HEK293 (cell line): ENCODE measurements around the gene EXOG.

Source experiments
- EGR2 ChIP-seq: fragments of 450-650 bp; formaldehyde crosslinking; IDR thresholded peaks from 2 replicates; pipeline ENCODE4 v1.5.1; 2016; ENCODE audit warnings: low read depth, missing biosample characterization, missing genetic modification characterization
- GLI4 ChIP-seq: fragments of 450-650 bp; formaldehyde crosslinking; IDR thresholded peaks from 2 replicates; pipeline ENCODE4 v1.5.1; 2016; ENCODE audit warnings: missing biosample characterization, missing genetic modification characterization
- IKZF3 ChIP-seq: fragments of 450-650 bp; IDR thresholded peaks from 2 replicates; pipeline ENCODE4 v1.5.0; 2018; ENCODE audit warnings: missing biosample characterization, mild to moderate bottlenecking, missing genetic modification characterization, moderate library complexity
- KLF8 ChIP-seq: fragments of 450-650 bp; formaldehyde crosslinking; IDR thresholded peaks from 2 replicates; pipeline ENCODE4 v1.5.1; 2016; ENCODE audit warnings: missing biosample characterization, missing genetic modification characterization
- KLF9 ChIP-seq: fragments of 450-650 bp; formaldehyde crosslinking; IDR thresholded peaks from 2 replicates; pipeline ENCODE4 v1.5.1; 2016; ENCODE audit warnings: missing biosample characterization, missing genetic modification characterization, low read depth
- PRDM10 ChIP-seq: fragments of 450-650 bp; formaldehyde crosslinking; IDR thresholded peaks from 2 replicates; pipeline ENCODE4 v1.5.1; 2016; ENCODE audit warnings: missing biosample characterization, missing genetic modification characterization
- ZFP37 ChIP-seq: fragments of 450-650 bp; formaldehyde crosslinking; IDR thresholded peaks from 2 replicates; pipeline ENCODE4 v1.5.1; 2016; ENCODE audit warnings: missing biosample characterization, missing genetic modification characterization
- ZNF521 ChIP-seq: fragments of 450-650 bp; formaldehyde crosslinking; IDR thresholded peaks from 2 replicates; pipeline ENCODE4 v1.5.1; 2017; ENCODE audit warnings: missing biosample characterization, mild to moderate bottlenecking, missing genetic modification characterization
- ZNF558 ChIP-seq: fragments of 450-650 bp; formaldehyde crosslinking; IDR thresholded peaks from 2 replicates; pipeline ENCODE4 v1.5.1; 2016; ENCODE audit warnings: missing biosample characterization, missing genetic modification characterization
- ZNF670 ChIP-seq: fragments of 450-650 bp; formaldehyde crosslinking; IDR thresholded peaks from 2 replicates; pipeline ENCODE4 v1.5.1; 2016; ENCODE audit warnings: missing biosample characterization, missing genetic modification characterization, low read depth
- TF ChIP-seq, protein P1 (sequence below): fragments of 450-650 bp; formaldehyde crosslinking; IDR thresholded peaks from 2 replicates; pipeline ENCODE4 v1.5.1; 2016; ENCODE audit warnings: missing biosample characterization, missing genetic modification characterization
- TF ChIP-seq, protein P2 (sequence below): sonication (generic); formaldehyde crosslinking; IDR thresholded peaks from 2 replicates; pipeline ENCODE4 v1.8.1; 2022; ENCODE audit warnings: mild to moderate bottlenecking, moderate library complexity, missing genetic modification reagents
- TF ChIP-seq, protein P3 (sequence below): fragments of 450-650 bp; formaldehyde crosslinking; IDR thresholded peaks from 2 replicates; pipeline ENCODE4 v1.5.1; 2016; ENCODE audit warnings: missing biosample characterization, missing genetic modification characterization, borderline replicate concordance
- TF ChIP-seq, protein P4 (sequence below): fragments of 450-650 bp; formaldehyde crosslinking; conservative IDR thresholded peaks from 2 replicates; pipeline ENCODE4 v1.5.1; 2016; ENCODE audit warnings: low read depth, missing biosample characterization, missing genetic modification characterization

EXOG gene

DNA sequence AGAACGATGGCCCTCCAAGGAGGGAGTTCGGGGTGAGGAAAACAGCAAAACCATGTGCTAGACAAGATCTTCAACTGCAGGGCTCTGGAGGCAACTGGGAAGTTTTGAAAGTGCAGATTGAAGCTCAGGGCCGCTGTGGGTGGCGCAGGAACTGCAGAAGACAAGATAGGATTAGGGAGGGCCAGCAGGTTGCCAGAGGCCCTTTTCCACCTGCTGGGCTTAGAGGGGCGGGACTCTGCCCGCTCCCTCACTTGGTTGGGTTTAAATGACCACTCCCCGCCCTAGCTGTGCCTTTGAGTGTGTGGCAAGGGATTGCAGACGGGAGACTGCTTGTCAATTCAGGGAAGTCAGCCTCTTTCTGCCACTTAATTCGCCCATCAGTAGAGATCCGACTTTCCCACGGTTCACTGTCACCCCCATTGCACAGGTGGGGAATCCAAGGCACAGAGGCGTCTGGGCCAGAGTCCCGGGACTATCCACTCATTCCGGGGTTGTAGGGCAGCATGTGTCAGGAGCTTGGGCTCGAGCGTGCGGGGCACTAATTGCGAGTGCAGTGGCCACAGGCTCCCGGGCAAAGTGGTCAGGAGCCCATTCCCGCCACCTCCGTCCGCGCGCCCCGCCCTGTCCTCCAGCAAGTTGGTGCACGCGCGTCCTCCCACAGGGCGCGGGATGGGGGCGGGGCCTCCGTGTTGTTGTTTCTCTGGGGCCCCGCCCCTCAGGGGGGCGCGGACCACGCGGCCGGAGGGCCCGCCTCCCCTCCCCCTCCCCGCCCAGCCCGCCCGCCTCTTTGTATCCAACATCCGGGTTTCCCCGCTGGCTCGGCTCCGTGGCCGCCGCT lies 42.8 kb upstream of the EXOG start, which contains the start of gene ACVR2B (continued):
- TF ChIP-seq ZFP37 (no peak), ZNF558 (tag by site-specific recombination) (no peak), PRDM10 (tag by site-specific recombination) (peak; percentile 91), GLI4 (no peak), EGR2 (0 out of 2 replicates have a peak, but pooled peaks have one; percentile 23), IKZF3 (tag by site-specific recombination) (no peak), ZNF670 (tag by site-specific recombination) (no peak), KLF8 (0 out of 2 replicates have a peak, but pooled peaks have one; percentile 27), KLF9 (peak; percentile 86), ZNF521 (no peak)
- TF ChIP-seq, protein P1, sequence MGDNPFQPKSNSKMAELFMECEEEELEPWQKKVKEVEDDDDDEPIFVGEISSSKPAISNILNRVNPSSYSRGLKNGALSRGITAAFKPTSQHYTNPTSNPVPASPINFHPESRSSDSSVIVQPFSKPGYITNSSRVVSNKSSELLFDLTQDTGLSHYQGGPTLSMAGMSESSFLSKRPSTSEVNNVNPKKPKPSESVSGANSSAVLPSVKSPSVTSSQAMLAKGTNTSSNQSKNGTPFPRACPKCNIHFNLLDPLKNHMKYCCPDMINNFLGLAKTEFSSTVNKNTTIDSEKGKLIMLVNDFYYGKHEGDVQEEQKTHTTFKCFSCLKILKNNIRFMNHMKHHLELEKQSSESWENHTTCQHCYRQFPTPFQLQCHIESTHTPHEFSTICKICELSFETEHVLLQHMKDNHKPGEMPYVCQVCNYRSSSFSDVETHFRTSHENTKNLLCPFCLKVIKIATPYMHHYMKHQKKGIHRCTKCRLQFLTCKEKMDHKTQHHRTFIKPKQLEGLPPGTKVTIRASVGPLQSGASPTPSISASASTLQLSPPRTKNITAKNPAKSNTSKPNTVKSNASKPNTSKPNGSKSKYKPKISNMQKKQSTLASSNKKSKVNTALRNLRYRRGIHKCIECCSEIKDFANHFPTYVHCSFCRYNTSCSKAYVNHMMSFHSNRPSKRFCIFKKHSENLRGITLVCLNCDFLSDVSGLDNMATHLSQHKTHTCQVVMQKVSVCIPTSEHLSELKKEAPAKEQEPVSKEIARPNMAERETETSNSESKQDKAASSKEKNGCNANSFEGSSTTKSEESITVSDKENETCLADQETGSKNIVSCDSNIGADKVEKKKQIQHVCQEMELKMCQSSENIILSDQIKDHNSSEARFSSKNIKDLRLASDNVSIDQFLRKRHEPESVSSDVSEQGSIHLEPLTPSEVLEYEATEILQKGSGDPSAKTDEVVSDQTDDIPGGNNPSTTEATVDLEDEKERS (tag by site-specific recombination) = no peak
- TF ChIP-seq, protein P2, sequence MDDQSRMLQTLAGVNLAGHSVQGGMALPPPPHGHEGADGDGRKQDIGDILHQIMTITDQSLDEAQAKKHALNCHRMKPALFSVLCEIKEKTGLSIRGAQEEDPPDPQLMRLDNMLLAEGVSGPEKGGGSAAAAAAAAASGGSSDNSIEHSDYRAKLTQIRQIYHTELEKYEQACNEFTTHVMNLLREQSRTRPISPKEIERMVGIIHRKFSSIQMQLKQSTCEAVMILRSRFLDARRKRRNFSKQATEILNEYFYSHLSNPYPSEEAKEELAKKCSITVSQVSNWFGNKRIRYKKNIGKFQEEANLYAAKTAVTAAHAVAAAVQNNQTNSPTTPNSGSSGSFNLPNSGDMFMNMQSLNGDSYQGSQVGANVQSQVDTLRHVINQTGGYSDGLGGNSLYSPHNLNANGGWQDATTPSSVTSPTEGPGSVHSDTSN (CRISPR knock-in tag) = no peak
- TF ChIP-seq, protein P3, sequence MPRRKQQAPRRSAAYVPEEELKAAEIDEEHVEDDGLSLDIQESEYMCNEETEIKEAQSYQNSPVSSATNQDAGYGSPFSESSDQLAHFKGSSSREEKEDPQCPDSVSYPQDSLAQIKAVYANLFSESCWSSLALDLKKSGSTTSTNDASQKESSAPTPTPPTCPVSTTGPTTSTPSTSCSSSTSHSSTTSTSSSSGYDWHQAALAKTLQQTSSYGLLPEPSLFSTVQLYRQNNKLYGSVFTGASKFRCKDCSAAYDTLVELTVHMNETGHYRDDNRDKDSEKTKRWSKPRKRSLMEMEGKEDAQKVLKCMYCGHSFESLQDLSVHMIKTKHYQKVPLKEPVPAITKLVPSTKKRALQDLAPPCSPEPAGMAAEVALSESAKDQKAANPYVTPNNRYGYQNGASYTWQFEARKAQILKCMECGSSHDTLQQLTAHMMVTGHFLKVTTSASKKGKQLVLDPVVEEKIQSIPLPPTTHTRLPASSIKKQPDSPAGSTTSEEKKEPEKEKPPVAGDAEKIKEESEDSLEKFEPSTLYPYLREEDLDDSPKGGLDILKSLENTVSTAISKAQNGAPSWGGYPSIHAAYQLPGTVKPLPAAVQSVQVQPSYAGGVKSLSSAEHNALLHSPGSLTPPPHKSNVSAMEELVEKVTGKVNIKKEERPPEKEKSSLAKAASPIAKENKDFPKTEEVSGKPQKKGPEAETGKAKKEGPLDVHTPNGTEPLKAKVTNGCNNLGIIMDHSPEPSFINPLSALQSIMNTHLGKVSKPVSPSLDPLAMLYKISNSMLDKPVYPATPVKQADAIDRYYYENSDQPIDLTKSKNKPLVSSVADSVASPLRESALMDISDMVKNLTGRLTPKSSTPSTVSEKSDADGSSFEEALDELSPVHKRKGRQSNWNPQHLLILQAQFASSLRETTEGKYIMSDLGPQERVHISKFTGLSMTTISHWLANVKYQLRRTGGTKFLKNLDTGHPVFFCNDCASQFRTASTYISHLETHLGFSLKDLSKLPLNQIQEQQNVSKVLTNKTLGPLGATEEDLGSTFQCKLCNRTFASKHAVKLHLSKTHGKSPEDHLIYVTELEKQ (tag by site-specific recombination) = no peak
- TF ChIP-seq, protein P4, sequence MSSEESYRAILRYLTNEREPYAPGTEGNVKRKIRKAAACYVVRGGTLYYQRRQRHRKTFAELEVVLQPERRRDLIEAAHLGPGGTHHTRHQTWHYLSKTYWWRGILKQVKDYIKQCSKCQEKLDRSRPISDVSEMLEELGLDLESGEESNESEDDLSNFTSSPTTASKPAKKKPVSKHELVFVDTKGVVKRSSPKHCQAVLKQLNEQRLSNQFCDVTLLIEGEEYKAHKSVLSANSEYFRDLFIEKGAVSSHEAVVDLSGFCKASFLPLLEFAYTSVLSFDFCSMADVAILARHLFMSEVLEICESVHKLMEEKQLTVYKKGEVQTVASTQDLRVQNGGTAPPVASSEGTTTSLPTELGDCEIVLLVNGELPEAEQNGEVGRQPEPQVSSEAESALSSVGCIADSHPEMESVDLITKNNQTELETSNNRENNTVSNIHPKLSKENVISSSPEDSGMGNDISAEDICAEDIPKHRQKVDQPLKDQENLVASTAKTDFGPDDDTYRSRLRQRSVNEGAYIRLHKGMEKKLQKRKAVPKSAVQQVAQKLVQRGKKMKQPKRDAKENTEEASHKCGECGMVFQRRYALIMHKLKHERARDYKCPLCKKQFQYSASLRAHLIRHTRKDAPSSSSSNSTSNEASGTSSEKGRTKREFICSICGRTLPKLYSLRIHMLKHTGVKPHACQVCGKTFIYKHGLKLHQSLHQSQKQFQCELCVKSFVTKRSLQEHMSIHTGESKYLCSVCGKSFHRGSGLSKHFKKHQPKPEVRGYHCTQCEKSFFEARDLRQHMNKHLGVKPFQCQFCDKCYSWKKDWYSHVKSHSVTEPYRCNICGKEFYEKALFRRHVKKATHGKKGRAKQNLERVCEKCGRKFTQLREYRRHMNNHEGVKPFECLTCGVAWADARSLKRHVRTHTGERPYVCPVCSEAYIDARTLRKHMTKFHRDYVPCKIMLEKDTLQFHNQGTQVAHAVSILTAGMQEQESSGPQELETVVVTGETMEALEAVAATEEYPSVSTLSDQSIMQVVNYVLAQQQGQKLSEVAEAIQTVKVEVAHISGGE (tag by site-specific recombination) = no peak
- TF ChIP-seq, all 188 proteins: peak for 22
